ENCODE measurements around the gene SNX2.

SNX2 gene

GRCh38 chr5:122755783-122756182, 19.1 kb upstream of the SNX2 start:
- DNase-seq, result peak in 1 of 2 donors; percentile 83
- Histone ChIP-seq H3K4me1 (ENCODE audit: control insufficient read depth in 1 of 2, insufficient read depth in 2 of 2, low read length in 2 of 2) (peaks cover 10 to 14% of the 10 kb centered on the region in 2 experiments), H3K14ac (ENCODE audit: low read length) (no peak overlapping the region), H3K27ac (ENCODE audit: low read depth, low read length) (no peak overlapping the region), H2BK120ac (ENCODE audit: insufficient read depth, low read length, poor library complexity) (no peak overlapping the region), H3K23ac (ENCODE audit: low read length) (no peak overlapping the region), H3K27me3 (ENCODE audit: insufficient read depth, low read length) (no peaks in the 10 kb centered on the region), H3K9ac (ENCODE audit: low read length) (no peak overlapping the region), H3K4ac (ENCODE audit: low read depth, low read length) (no peak overlapping the region), H3K79me2 (ENCODE audit: control insufficient read depth, insufficient read depth, low read length, poor library complexity) (peaks cover 4% of the 10 kb centered on the region), H2BK12ac (ENCODE audit: low read length) (no peak overlapping the region), H3K18ac (ENCODE audit: low read length) (no peak overlapping the region), H4K12ac (ENCODE audit: low read depth, low read length) (no peak overlapping the region), H2AFZ (ENCODE audit: insufficient read depth, low read length, poor library complexity) (peak overlapping the region; percentile 32), H4K8ac (ENCODE audit: low read depth, low read length) (no peak overlapping the region), H4K91ac (ENCODE audit: low read depth, low read length) (no peak overlapping the region), H3K4me2 (ENCODE audit: low read length) (no peak overlapping the region), H2BK5ac (ENCODE audit: low read depth, low read length, poor library complexity) (no peak overlapping the region), H3K4me3 (ENCODE audit: low read depth, low read length) (no peak overlapping the region), H2AK5ac (ENCODE audit: low read length) (no peak overlapping the region), H3K79me1 (ENCODE audit: low read length) (peaks cover 17% of the 10 kb centered on the region), H3K9me3 (ENCODE audit: insufficient read depth, low read depth, low read length) (no peaks in the 10 kb centered on the region), H3K36me3 (ENCODE audit: control insufficient read depth in 1 of 2, insufficient read depth in 2 of 2, low read length in 2 of 2) (no peaks in the 10 kb centered on the region)
- 100% methylated on average over 1 of the region's 2 CpGs for WGBS (ENCODE audit: extremely low coverage, insufficient coverage, insufficient read length)

GRCh38 chr5:122756264-122756911, 18.5 kb upstream of the SNX2 start:
- no peak overlapping the region for H3K23ac ChIP-seq (ENCODE audit: low read length)
- no peak overlapping the region for H3K27ac ChIP-seq (ENCODE audit: low read depth, low read length)
- H3K27me3 ChIP-seq (ENCODE audit: insufficient read depth, low read length), result no peaks in the 10 kb centered on the region
- no peak overlapping the region for H4K12ac ChIP-seq (ENCODE audit: low read depth, low read length)
- H3K4ac ChIP-seq (ENCODE audit: low read depth, low read length), result no peak overlapping the region
- H2BK12ac ChIP-seq (ENCODE audit: low read length), result no peak overlapping the region
- no peak overlapping the region for H2BK120ac ChIP-seq (ENCODE audit: insufficient read depth, low read length, poor library complexity)
- no peak overlapping the region for H4K91ac ChIP-seq (ENCODE audit: low read depth, low read length)
- H3K79me2 ChIP-seq (ENCODE audit: control insufficient read depth, insufficient read depth, low read length, poor library complexity), result peaks cover 2% of the 10 kb centered on the region
- H3K4me3 ChIP-seq (ENCODE audit: low read depth, low read length), result no peak overlapping the region
- H3K36me3 ChIP-seq (ENCODE audit: control insufficient read depth in 1 of 2, insufficient read depth in 2 of 2, low read length in 2 of 2), result no peaks in the 10 kb centered on the region
- H4K8ac ChIP-seq (ENCODE audit: low read depth, low read length), result no peak overlapping the region
- no peak overlapping the region for H2AFZ ChIP-seq (ENCODE audit: insufficient read depth, low read length, poor library complexity)
- no peak overlapping the region for H3K18ac ChIP-seq (ENCODE audit: low read length)
- no peak overlapping the region for H3K14ac ChIP-seq (ENCODE audit: low read length)
- H3K9me3 ChIP-seq (ENCODE audit: insufficient read depth, low read depth, low read length), result no peaks in the 10 kb centered on the region
- peaks cover 7 to 10% of the 10 kb centered on the region in 2 experiments for H3K4me1 ChIP-seq (ENCODE audit: control insufficient read depth in 1 of 2, insufficient read depth in 2 of 2, low read length in 2 of 2)
- no peak overlapping the region for H3K4me2 ChIP-seq (ENCODE audit: low read length)
- H3K9ac ChIP-seq (ENCODE audit: low read length), result no peak overlapping the region
- peaks cover 12% of the 10 kb centered on the region for H3K79me1 ChIP-seq (ENCODE audit: low read length)
- no peak overlapping the region for H2BK5ac ChIP-seq (ENCODE audit: low read depth, low read length, poor library complexity)
- DNase-seq, result no peak
- H2AK5ac ChIP-seq (ENCODE audit: low read length), result no peak overlapping the region
- WGBS (ENCODE audit: extremely low coverage, insufficient coverage, insufficient read length), result no CpG with 5 or more reads among the region's 2 CpGs

- Histone ChIP-seq H3K79me1 (ENCODE audit: low read length) (peaks cover 7% of the 10 kb centered on the region), H3K18ac (ENCODE audit: low read length) (no peak overlapping the region), H3K4me2 (ENCODE audit: low read length) (no peak overlapping the region), H3K9ac (ENCODE audit: low read length) (no peak overlapping the region), H4K91ac (ENCODE audit: low read depth, low read length) (no peak overlapping the region), H2BK120ac (ENCODE audit: insufficient read depth, low read length, poor library complexity) (no peak overlapping the region), H3K27ac (ENCODE audit: low read depth, low read length) (no peak overlapping the region), H2BK12ac (ENCODE audit: low read length) (no peak overlapping the region), H4K8ac (ENCODE audit: low read depth, low read length) (no peak overlapping the region), H3K23ac (ENCODE audit: low read length) (no peak overlapping the region), H3K4me3 (ENCODE audit: low read depth, low read length) (no peak overlapping the region), H4K12ac (ENCODE audit: low read depth, low read length) (no peak overlapping the region), H2AFZ (ENCODE audit: insufficient read depth, low read length, poor library complexity) (no peak overlapping the region), H3K36me3 (ENCODE audit: control insufficient read depth in 1 of 2, insufficient read depth in 2 of 2, low read length in 2 of 2) (no peaks in the 10 kb centered on the region), H3K9me3 (ENCODE audit: insufficient read depth, low read depth, low read length) (no peaks in the 10 kb centered on the region), H3K4me1 (ENCODE audit: control insufficient read depth in 1 of 2, insufficient read depth in 2 of 2, low read length in 2 of 2) (peaks cover 2 to 4% of the 10 kb centered on the region in 2 experiments), H2BK5ac (ENCODE audit: low read depth, low read length, poor library complexity) (no peak overlapping the region), H3K79me2 (ENCODE audit: control insufficient read depth, insufficient read depth, low read length, poor library complexity) (peaks cover 1% of the 10 kb centered on the region), H3K4ac (ENCODE audit: low read depth, low read length) (no peak overlapping the region), H2AK5ac (ENCODE audit: low read length) (no peak overlapping the region), H3K14ac (ENCODE audit: low read length) (no peak overlapping the region), H3K27me3 (ENCODE audit: insufficient read depth, low read length) (no peaks in the 10 kb centered on the region)
- no CpG with 5 or more reads among the region's 4 CpGs for WGBS (ENCODE audit: extremely low coverage, insufficient coverage, insufficient read length)
- no peak for DNase-seq
Observed at GRCh38 chr5:122757285-122757684, 17.6 kb upstream of the SNX2 start.

DNA sequence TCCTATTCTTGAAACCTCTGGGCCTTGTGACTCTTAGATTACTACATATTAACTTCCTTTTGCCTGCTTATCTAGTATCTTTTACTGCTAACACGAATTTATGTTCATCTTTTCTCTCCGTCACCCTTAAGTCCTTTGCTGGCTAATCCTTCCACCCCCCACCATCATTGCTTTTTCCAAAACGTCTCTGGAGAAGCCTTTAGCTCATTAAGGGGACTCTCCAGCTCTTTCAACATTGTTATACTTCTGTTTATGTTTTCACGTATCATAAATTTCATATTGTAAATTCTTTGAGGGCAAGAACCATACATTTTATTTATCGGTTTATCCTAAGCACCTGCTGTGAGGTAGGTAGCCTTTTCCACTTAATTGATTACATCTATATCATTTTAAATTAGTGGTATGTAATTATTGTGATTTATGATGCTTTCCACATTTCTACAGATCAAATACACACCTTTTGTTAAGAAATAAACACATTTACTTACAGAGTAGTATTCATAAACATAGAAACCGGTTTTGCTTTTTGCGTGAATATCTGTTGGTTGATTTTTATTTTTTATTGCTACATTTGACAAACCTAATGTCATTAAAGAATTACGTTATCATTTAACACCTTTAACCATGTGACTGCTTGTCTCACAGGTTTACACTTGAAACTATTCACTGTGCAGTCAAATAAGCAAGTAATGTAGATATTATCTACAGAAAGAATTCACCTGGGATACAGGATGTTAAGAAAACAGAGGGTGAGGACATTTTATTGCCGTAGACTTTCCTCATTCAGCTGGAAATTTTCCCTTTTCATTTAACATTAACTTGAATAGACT, 15.4 kb upstream of the SNX2 start:
- no peak overlapping the region for H3K18ac ChIP-seq (ENCODE audit: low read length)
- no peak overlapping the region for H3K4me2 ChIP-seq (ENCODE audit: low read length)
- H3K14ac ChIP-seq (ENCODE audit: low read length), result no peak overlapping the region
- H2BK12ac ChIP-seq (ENCODE audit: low read length), result no peak overlapping the region
- no peak overlapping the region for H3K9ac ChIP-seq (ENCODE audit: low read length)
- no peak overlapping the region for H2BK5ac ChIP-seq (ENCODE audit: low read depth, low read length, poor library complexity)
- no peaks in the 10 kb centered on the region for H3K79me2 ChIP-seq (ENCODE audit: control insufficient read depth, insufficient read depth, low read length, poor library complexity)
- no CpG with 5 or more reads among the region's 9 CpGs for WGBS (ENCODE audit: extremely low coverage, insufficient coverage, insufficient read length)
- H3K27ac ChIP-seq (ENCODE audit: low read depth, low read length), result no peak overlapping the region
- H3K36me3 ChIP-seq (ENCODE audit: control insufficient read depth in 1 of 2, insufficient read depth in 2 of 2, low read length in 2 of 2), result no peaks in the 10 kb centered on the region
- H3K4ac ChIP-seq (ENCODE audit: low read depth, low read length), result no peak overlapping the region
- no peak overlapping the region for H3K4me3 ChIP-seq (ENCODE audit: low read depth, low read length)
- no peak overlapping the region for H4K12ac ChIP-seq (ENCODE audit: low read depth, low read length)
- no peaks in the 10 kb centered on the region for H3K27me3 ChIP-seq (ENCODE audit: insufficient read depth, low read length)
- H3K23ac ChIP-seq (ENCODE audit: low read length), result no peak overlapping the region
- no peak overlapping the region for H4K8ac ChIP-seq (ENCODE audit: low read depth, low read length)
- H2AK5ac ChIP-seq (ENCODE audit: low read length), result no peak overlapping the region
- H2AFZ ChIP-seq (ENCODE audit: insufficient read depth, low read length, poor library complexity), result no peak overlapping the region
- H3K9me3 ChIP-seq (ENCODE audit: insufficient read depth, low read depth, low read length), result no peaks in the 10 kb centered on the region
- peaks cover 2% of the 10 kb centered on the region for H3K79me1 ChIP-seq (ENCODE audit: low read length)
- DNase-seq, result peak in 1 of 2 donors; percentile 77
- H4K91ac ChIP-seq (ENCODE audit: low read depth, low read length), result no peak overlapping the region
- peaks cover 2% of the 10 kb centered on the region in 2 experiments for H3K4me1 ChIP-seq (ENCODE audit: control insufficient read depth in 1 of 2, insufficient read depth in 2 of 2, low read length in 2 of 2)
- H2BK120ac ChIP-seq (ENCODE audit: insufficient read depth, low read length, poor library complexity), result no peak overlapping the region

Measured in trophoblast cell (in vitro differentiated cells and primary cell).